ENCODE results near the gene ABCC1. TPM values are rescaled to one million over a fixed set of nuclear protein-coding genes. Genes with fewer than 3 reads are reported as not detected.

ABCC1 gene
- total RNA-seq, 1 experiment from 2014 or later = 46.3 TPM

GRCh38 chr16:15993128-15993527 is 43.7 kb downstream of the ABCC1 start:
- TF ChIP-seq CTCF (IDR thresholded peaks at IDR 0.05; ENCODE audit: unreplicated experiment) = no peak
- CTCF ChIA-PET = no interaction called here
- Mint-ChIP-seq H3K36me3 (ENCODE audit: insufficient read depth, unreplicated experiment) (peaks cover 16% of the 10 kb centered on the region), H3K4me3 (ENCODE audit: low read depth, unreplicated experiment) (no peak overlapping the region), H3K27ac (ENCODE audit: unreplicated experiment) (no peak overlapping the region), H3K27me3 (ENCODE audit: unreplicated experiment) (no peaks in the 10 kb centered on the region), H3K9me3 (ENCODE audit: low read depth, unreplicated experiment) (no peaks in the 10 kb centered on the region), H3K4me1 (ENCODE audit: low read depth, unreplicated experiment) (peaks cover 28% of the 10 kb centered on the region)
- intact Hi-C loops (cut with micrococcal nuclease; ENCODE audit: unreplicated experiment) = no loop called here
- no peak for DNase-seq
- no TSS peak for BruUV-seq (replicated peaks)

- BruUV-seq (replicated peaks) = no TSS peak
- no peak for TF ChIP-seq CTCF (IDR thresholded peaks at IDR 0.05; ENCODE audit: unreplicated experiment)
- CTCF ChIA-PET = no interaction called here
- Mint-ChIP-seq H3K4me1 (ENCODE audit: low read depth, unreplicated experiment) (peaks cover 28% of the 10 kb centered on the region), H3K27me3 (ENCODE audit: unreplicated experiment) (no peaks in the 10 kb centered on the region), H3K9me3 (ENCODE audit: low read depth, unreplicated experiment) (no peaks in the 10 kb centered on the region), H3K27ac (ENCODE audit: unreplicated experiment) (no peak overlapping the region), H3K4me3 (ENCODE audit: low read depth, unreplicated experiment) (no peak overlapping the region), H3K36me3 (ENCODE audit: insufficient read depth, unreplicated experiment) (peaks cover 20% of the 10 kb centered on the region)
- intact Hi-C loops (cut with micrococcal nuclease; ENCODE audit: unreplicated experiment) = no loop called here
- no peak for DNase-seq
Observed at GRCh38 chr16:15993541-15993940, 44.1 kb downstream of the ABCC1 start.

GRCh38 chr16:15993946-15994665 is 44.7 kb downstream of the ABCC1 start:
- intact Hi-C loops (cut with micrococcal nuclease; ENCODE audit: unreplicated experiment) = no loop called here

GRCh38 chr16:15996432-15997109 is 47.2 kb downstream of the ABCC1 start:
- Mint-ChIP-seq H3K27ac (ENCODE audit: unreplicated experiment) (peak overlapping the region; percentile 86), H3K4me1 (ENCODE audit: low read depth, unreplicated experiment) (peaks cover 29% of the 10 kb centered on the region), H3K36me3 (ENCODE audit: insufficient read depth, unreplicated experiment) (peaks cover 23% of the 10 kb centered on the region), H3K9me3 (ENCODE audit: low read depth, unreplicated experiment) (no peaks in the 10 kb centered on the region), H3K4me3 (ENCODE audit: low read depth, unreplicated experiment) (peak overlapping the region; percentile 22), H3K27me3 (ENCODE audit: unreplicated experiment) (no peaks in the 10 kb centered on the region)
- CTCF ChIA-PET = no interaction called here
- intact Hi-C loops (cut with micrococcal nuclease; ENCODE audit: unreplicated experiment) = loop anchor here (5.0 kb wide), 2 partner anchors 49 to 109 kb away; partner anchors contain the start of genes ABCC1 and CEP20
- DNase-seq = peak; percentile 55
- no TSS peak for BruUV-seq (replicated peaks)
- TF ChIP-seq CTCF (IDR thresholded peaks at IDR 0.05; ENCODE audit: unreplicated experiment) = no peak

More at GRCh38 chr16:15993946-15994665, 44.7 kb downstream of the ABCC1 start:
- Mint-ChIP-seq H3K27ac (ENCODE audit: unreplicated experiment) (no peak overlapping the region), H3K4me1 (ENCODE audit: low read depth, unreplicated experiment) (peaks cover 29% of the 10 kb centered on the region), H3K36me3 (ENCODE audit: insufficient read depth, unreplicated experiment) (peaks cover 23% of the 10 kb centered on the region), H3K4me3 (ENCODE audit: low read depth, unreplicated experiment) (no peak overlapping the region), H3K27me3 (ENCODE audit: unreplicated experiment) (no peaks in the 10 kb centered on the region), H3K9me3 (ENCODE audit: low read depth, unreplicated experiment) (no peaks in the 10 kb centered on the region)
- BruUV-seq (replicated peaks) = no TSS peak
- TF ChIP-seq CTCF (IDR thresholded peaks at IDR 0.05; ENCODE audit: unreplicated experiment) = no peak
- CTCF ChIA-PET = no interaction called here
- no peak for DNase-seq

Data from Calu3 (cell line).